HG03196 (cell line): ENCODE measurements around the gene SH3PXD2A.
"Not testable (repeated sequence)": the region's sequence is repeated elsewhere in the genome, so short reads cannot be mapped to it uniquely, and the experiment has no call there.

Source experiments
- ATAC-seq: cut with Tn5 transposase; IDR thresholded peaks from one replicate; pipeline ENCODE4 v1.9.1; 2021; ENCODE audit not compliant: unreplicated experiment

Gene SH3PXD2A

DNA sequence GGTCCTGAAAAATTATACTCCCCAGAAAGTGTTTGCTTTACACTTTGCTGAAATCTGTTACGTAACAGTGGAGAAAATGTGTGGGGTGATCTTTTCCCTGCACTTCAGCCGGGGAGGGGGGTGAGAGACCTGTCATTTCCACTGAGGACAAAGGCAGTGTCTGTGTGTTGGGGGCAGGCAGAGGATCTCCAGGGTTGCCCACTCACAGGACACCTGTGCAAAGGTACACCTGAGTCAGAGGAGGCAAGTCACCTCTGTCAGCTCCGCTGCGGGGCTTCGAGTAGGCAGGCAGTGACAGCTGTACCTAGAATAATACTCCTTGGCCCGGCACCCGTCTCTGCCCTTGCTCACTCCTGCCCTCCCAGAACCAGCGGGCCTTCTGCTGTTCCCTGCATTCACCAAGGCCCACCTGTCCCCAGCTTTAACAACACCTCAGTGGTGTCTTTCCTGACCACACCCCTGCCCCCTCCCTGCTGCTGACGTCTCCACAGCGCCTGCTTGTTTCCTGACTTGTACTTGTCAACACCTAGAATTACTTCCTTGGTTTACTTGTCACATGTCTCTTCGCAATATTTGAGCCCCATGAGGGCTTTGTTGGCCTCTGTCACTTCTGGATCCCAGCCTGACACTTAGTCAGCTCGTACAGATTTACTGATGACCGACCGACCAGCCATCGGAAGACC lies 202.6 kb downstream of the SH3PXD2A start:
- no peak for ATAC-seq

- no peak for ATAC-seq
Measured at GRCh38 chr10:103651783-103652476, 203.4 kb downstream of the SH3PXD2A start.

DNA sequence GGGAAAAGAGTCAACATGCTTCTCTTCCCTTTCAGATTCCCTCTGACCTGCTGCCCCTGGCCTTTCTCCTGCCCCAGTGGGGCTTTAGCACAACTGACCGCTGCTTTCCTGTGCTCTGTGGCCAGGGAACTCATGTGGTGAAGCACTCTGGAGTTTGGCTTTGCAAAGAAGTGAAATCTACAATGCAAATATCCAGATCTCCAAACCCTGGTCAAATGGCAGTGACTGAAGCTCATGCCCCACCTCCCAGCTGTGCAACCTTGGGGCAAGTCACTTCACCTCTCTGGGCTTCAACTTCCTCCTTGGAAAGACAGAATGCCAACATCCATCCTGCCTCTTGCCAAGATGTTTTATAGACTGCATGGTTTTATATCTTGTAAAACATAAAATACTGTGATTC lies 204.0 kb downstream of the SH3PXD2A start:
- no peak for ATAC-seq

- ATAC-seq: no peak
Measured at GRCh38 chr10:103649654-103650423, 205.5 kb downstream of the SH3PXD2A start.

- no peak for ATAC-seq
Measured at GRCh38 chr10:103648636-103649532, 206.5 kb downstream of the SH3PXD2A start.

- ATAC-seq: no peak
Measured at GRCh38 chr10:103648251-103648635, 207.1 kb downstream of the SH3PXD2A start.

- ATAC-seq: no peak
Measured at GRCh38 chr10:103646304-103646703, 209.1 kb downstream of the SH3PXD2A start.

- ATAC-seq: no peak
Measured at GRCh38 chr10:103645141-103646054, 210.0 kb downstream of the SH3PXD2A start.

- ATAC-seq: no peak
Measured at GRCh38 chr10:103643381-103643780, 212.0 kb downstream of the SH3PXD2A start.

GRCh38 chr10:103641326-103641725 lies 214.1 kb downstream of the SH3PXD2A start:
- no peak for ATAC-seq

- ATAC-seq: no peak
Measured at GRCh38 chr10:103640436-103641181, 214.8 kb downstream of the SH3PXD2A start.

DNA sequence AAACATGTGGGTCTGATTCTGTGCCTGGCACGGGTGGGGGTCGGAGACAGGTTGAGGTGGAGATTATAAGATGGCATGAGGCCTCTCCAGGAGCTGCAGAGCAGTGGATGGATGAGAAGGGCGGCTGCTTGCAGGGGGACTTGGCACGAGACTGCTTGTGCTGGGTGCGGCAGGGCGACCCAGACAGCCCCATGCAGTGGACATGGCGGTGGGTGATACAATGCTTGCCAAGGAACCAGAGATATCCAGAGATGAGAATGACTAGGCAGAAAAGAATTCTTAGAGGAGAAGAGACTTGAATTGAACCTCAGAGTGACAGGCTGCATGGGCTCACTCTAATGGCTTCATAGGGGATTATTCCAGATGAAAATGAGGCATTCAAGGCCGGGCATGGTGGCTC lies 216.4 kb downstream of the SH3PXD2A start:
- no peak for ATAC-seq

GRCh38 chr10:103637927-103638557 lies 217.3 kb downstream of the SH3PXD2A start:
- no peak for ATAC-seq

- no peak for ATAC-seq
Measured at GRCh38 chr10:103637011-103637410, 218.4 kb downstream of the SH3PXD2A start.

GRCh38 chr10:103636492-103636891 lies 218.9 kb downstream of the SH3PXD2A start:
- ATAC-seq: no peak

DNA sequence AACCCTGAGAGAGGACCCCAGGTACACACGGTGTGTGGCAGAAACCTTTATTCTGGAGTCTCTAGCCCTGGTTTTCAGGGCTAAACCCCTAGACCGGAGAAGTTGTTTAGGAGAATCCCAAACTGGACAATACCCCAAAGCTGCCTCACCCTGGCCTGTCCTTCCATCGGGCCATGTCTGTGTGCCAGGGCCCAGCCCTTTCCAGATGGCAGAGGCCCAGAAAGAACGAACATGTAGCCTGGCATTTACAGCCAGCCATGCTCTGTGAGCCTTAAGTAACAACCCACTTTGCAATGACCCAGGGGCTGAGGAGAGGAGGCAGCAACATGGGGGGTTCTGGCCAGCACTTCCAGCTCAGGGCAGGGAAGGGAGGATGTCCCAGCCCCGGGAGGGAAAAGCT lies 219.8 kb downstream of the SH3PXD2A start:
- no peak for ATAC-seq

- ATAC-seq: no peak
Measured at GRCh38 chr10:103633846-103634245, 221.5 kb downstream of the SH3PXD2A start.

DNA sequence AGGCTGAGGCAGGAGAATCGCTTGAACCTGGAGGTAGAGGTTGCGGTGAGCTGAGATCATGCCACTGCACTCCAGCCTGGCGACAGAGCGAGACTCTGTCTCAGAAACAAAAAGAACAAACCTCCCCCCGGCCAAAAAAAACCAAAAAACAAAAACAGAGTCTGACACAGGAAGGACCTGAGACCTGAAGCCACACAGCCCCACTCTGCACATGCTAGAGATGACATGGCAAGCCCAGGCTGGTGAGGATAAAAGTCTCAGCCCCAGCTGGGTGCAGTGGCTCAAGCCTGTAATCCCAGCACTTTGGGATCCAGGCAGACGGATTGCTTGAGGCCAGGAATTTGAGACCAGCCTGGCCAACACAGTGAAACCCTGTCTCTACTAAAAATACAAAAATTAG lies 222.5 kb downstream of the SH3PXD2A start:
- not testable (repeated sequence) for ATAC-seq

DNA sequence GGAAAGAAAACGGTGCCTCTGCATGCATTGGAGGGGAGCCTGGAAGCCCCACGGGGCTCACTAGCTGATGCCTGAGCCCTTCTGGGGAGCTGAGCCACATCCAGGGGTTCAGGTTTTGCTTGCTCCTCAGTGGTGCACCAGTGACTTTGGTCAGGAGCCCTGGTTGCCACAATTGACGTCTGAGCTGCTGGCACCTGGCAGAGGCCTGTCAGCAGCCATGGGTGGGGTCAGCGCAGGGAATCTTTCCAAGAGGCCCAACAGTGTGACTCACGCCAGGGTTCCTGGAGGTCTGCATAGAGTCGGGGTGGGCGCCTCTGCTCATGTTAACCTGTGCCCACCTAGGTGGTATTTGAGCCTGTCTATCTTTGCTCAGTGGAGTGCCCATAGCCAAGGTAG lies 223.1 kb downstream of the SH3PXD2A start:
- no peak for ATAC-seq
